K562 (cell line): ENCODE data around the gene UQCRC1. TPM values are rescaled to one million over a fixed set of nuclear protein-coding genes. Genes with fewer than 3 reads are reported as not detected.

Source experiments
- ATAC-seq: fragments of 200-7000 bp; cut with Tn5 transposase; 3 replicates; pipeline ENCODE4 v1.9.1; 2020; ENCODE audit warnings: moderate library complexity
- BruUV-seq: library from RNA; stranded (reverse); fragments of 400-500 nt; replicated peaks from 2 replicates; lab custom pipeline; 2021; lab: Mats Ljungman, UMichigan
- CTCF ChIA-PET: fragments of 300-600 bp; formaldehyde crosslinking; extraction: SDS; loops from one replicate; lab custom pipeline; 2021; ENCODE audit warnings: low intra/inter-chr PET ratio; lab: Yijun Ruan, JAX
- POLR2A ChIA-PET: fragments of 300-600, 350-650 bp; sonication (Branson Sonifier 250); formaldehyde crosslinking; extraction: SDS; loops from one replicate; lab custom pipeline; 2021; ENCODE audit warnings: antibody characterized with exemption, inconsistent platforms; lab: Yijun Ruan, JAX
- DNase-seq, 4 experiments: peaks; one replicate each; pipeline versions ENCODE4 v3.0.0 to v3.0.0-alpha.2; 2011 to 2018; ENCODE audit warnings: low spot score in 3 of 4, mixed read lengths in 3 of 4; ENCODE audit errors: extremely low read depth in 1 of 4
- FAIRE-seq: peaks from 2 replicates; lab custom pipeline; 2011; peaks lifted over from hg19 to GRCh38; lab: Jason Lieb, UNC
- H2AFZ ChIP-seq: 2 replicates; pipeline ENCODE4 v1.6.0; 2011; ENCODE audit warnings: low read depth, low read length, control low read depth, inconsistent platforms
- H3K27ac ChIP-seq: fragments of 200-600 bp; 3 replicates; pipeline ENCODE4 v1.8.0; 2011; ENCODE audit warnings: low read depth, mild to moderate bottlenecking, control low read depth, inconsistent platforms, low read length, moderate library complexity, mixed read lengths; ENCODE audit errors: extremely low read depth
- H3K27me3 ChIP-seq, 2 experiments: fragments of 300-600 bp in 1 of 2; 2 replicates in 1 of 2; 3 replicates in 1 of 2; pipeline versions ENCODE4 v1.6.0 to v1.8.0; 2011; ENCODE audit warnings: inconsistent platforms in 2 of 2, low read length in 2 of 2, mild to moderate bottlenecking in 1 of 2, mixed read lengths in 1 of 2, moderate library complexity in 1 of 2; ENCODE audit not compliant: control insufficient read depth in 2 of 2, insufficient read depth in 2 of 2
- H3K36me3 ChIP-seq: fragments of 300-600 bp; 3 replicates; pipeline ENCODE4 v1.8.0; 2011; ENCODE audit warnings: mild to moderate bottlenecking, low read length, inconsistent platforms; ENCODE audit not compliant: control insufficient read depth, insufficient read depth
- H3K4me1 ChIP-seq, 2 experiments: fragments of 200-600 bp in 1 of 2; replicated peaks in 1 of 2; 2 replicates in 1 of 2; 3 replicates in 1 of 2; pipeline versions ENCODE4 v1.5.1 to v1.8.0; 2011; ENCODE audit warnings: inconsistent platforms in 2 of 2, low read length in 2 of 2, mild to moderate bottlenecking in 1 of 2, mixed read lengths in 1 of 2, moderate library complexity in 1 of 2; ENCODE audit not compliant: control insufficient read depth in 2 of 2, insufficient read depth in 2 of 2
- H3K4me2 ChIP-seq: 2 replicates; pipeline ENCODE4 v1.6.1; 2011; ENCODE audit warnings: low read length, control low read depth, inconsistent platforms, mixed read lengths; ENCODE audit not compliant: insufficient read depth
- H3K4me3 ChIP-seq: fragments of 200-600 bp; sonication (generic), shearing (Covaris generic); 2 replicates; pipeline ENCODE4 v1.5.1; 2016; ENCODE audit warnings: control low read depth, inconsistent platforms
- H3K79me2 ChIP-seq: fragments of 200-600 bp; 3 replicates; pipeline ENCODE4 v1.8.0; 2011; ENCODE audit warnings: low read length, inconsistent platforms; ENCODE audit not compliant: control insufficient read depth, insufficient read depth
- H3K9ac ChIP-seq, 2 experiments: 2 replicates each; pipeline versions ENCODE4 v1.6.0 to v1.6.1; 2011; ENCODE audit warnings: low read depth in 2 of 2, low read length in 2 of 2, control low read depth in 1 of 2, inconsistent platforms in 1 of 2, mild to moderate bottlenecking in 1 of 2, mixed read lengths in 1 of 2; ENCODE audit not compliant: insufficient read depth in 1 of 2
- H3K9me1 ChIP-seq: one replicate; pipeline ENCODE4 v1.6.0; 2011; ENCODE audit warnings: inconsistent platforms, mild to moderate bottlenecking, low read length, moderate library complexity; ENCODE audit not compliant: control insufficient read depth, insufficient read depth
- H3K9me3 ChIP-seq: replicated peaks from 2 replicates; pipeline ENCODE4 v1.5.1; 2011; ENCODE audit warnings: low read depth, low read length, inconsistent platforms; ENCODE audit not compliant: control insufficient read depth, insufficient read depth
- H4K20me1 ChIP-seq: replicated peaks from 2 replicates; pipeline ENCODE4 v1.6.1; 2011; ENCODE audit warnings: low read length, inconsistent platforms, mixed read lengths; ENCODE audit not compliant: control insufficient read depth, insufficient read depth
- KDM5B ChIP-seq: fragments of 200-600 bp; sonication (generic); IDR thresholded peaks from 2 replicates; pipeline ENCODE4 v1.6.1; 2012; ENCODE audit warnings: low read depth, mild to moderate bottlenecking, moderate library complexity, low read length, control low read depth, inconsistent platforms; ENCODE audit not compliant: insufficient replicate concordance
- NR2C1 ChIP-seq, 2 experiments: fragments of 450-650 bp; IDR thresholded peaks; 2 replicates each; pipeline ENCODE4 v1.6.1; 2017; ENCODE audit warnings: mild to moderate bottlenecking in 2 of 2, antibody characterized with exemption in 1 of 2, inconsistent platforms in 1 of 2, missing compliant biosample characterization in 1 of 2, missing genetic modification characterization in 1 of 2
- PML ChIP-seq: IDR thresholded peaks from 2 replicates; pipeline ENCODE4 v1.6.1; 2012; ENCODE audit warnings: low read length, inconsistent platforms
- ZNF253 ChIP-seq: fragments of 250-450 bp; sonication (Bioruptor Pico); conservative IDR thresholded peaks from 2 replicates; pipeline ENCODE4 v1.6.1; 2021; ENCODE audit warnings: mild to moderate bottlenecking
- WGBS: fragments of 100-300 bp; shearing (Covaris generic); methylation state at CpG from one replicate; pipeline ENCODE4 v1.1.6; 2016; ENCODE audit warnings: low coverage, mixed read lengths; ENCODE audit not compliant: insufficient coverage; ENCODE audit errors: missing lambda C conversion rate; 5-methylcytosine and 5-hydroxymethylcytosine counted together
- in situ Hi-C: fragments of 300-500 bp; cut with MboI; formaldehyde crosslinking; loops from 4 replicates; pipeline ENCODE4 v1.15.0; 2018; ENCODE audit warnings: inconsistent platforms, mixed read lengths
- intact Hi-C: fragments of 100-400 bp; cut with micrococcal nuclease; formaldehyde crosslinking; loops from 2 replicates; pipeline ENCODE4 v1.14.2; 2022
- polyA plus RNA-seq, 8 experiments: library from polyadenylated mRNA; depleted of rRNA in 4 of 8; stranded (reverse) in 5 of 8; unstranded in 3 of 8; fragments of >200 nt; fragmentation: Nextera tagmentation in 2 of 8; fragmentation: Illumina TruSeq in 1 of 8; extraction: Ambion mirVana in 2 of 8; extraction: Trizol in 1 of 8; gene quantifications; 2 replicates each; pipeline versions ENCODE4 v1.2.1 to v1.2.3, GENCODE V29; 2011 to 2014; ENCODE audit warnings: inconsistent platforms in 1 of 8, missing spikeins in 1 of 8
- total RNA-seq, 7 experiments: library from RNA; depleted of rRNA in 6 of 7; stranded (reverse); fragments of >200 nt in 6 of 7; fragmentation: Illumina TruSeq in 2 of 7; extraction: Trizol in 2 of 7; gene quantifications; 2 replicates each; pipeline versions ENCODE4 v1.2.1 to v1.2.3, GENCODE V29; 2011 to 2021; ENCODE audit warnings: low replicate concordance in 1 of 7
- TF ChIP-seq, protein P1 (sequence below), 2 experiments: fragments of 250-450 bp in 1 of 2; fragments of 450-650 bp in 1 of 2; sonication (Bioruptor Pico) in 1 of 2; IDR thresholded peaks; 2 replicates each; pipeline versions ENCODE4 v1.6.1 to v1.8.0; 2016 to 2021; ENCODE audit warnings: mild to moderate bottlenecking in 2 of 2, moderate library complexity in 2 of 2, missing compliant biosample characterization in 1 of 2, missing genetic modification characterization in 1 of 2
- TF ChIP-seq, protein P2 (sequence below): fragments of 250-450 bp; sonication (Bioruptor Pico); IDR thresholded peaks from 2 replicates; pipeline ENCODE4 v1.5.0; 2021

Gene UQCRC1
- total and polyA plus RNA-seq, 9 of the 15 experiments (the other 6 are each of a cell fraction or from before 2014, with no cell fraction given): 125 to 424 (median 268) TPM

DNA sequence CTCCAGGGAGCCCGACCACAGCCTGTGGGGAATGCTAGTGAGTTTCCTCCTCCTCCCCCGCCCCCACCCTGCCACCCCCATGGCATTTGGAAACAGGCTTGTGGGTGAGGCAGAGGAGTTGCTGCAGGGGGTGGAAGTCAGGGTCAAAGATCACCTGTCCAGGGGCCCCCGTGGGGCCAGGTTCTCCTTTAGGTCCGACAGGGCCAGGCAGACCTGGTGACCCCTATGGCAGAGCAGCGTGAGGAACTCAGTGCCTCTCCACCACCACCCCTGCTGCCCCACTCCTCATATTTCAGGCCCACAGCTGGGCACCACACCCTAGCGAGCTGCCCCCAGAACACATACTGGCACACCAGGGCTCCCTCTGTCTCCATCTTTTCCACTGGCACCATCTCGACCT is 36.9 kb downstream of the UQCRC1 start:
- intact Hi-C loops: no loop called here
- no peaks in the 10 kb centered on the region for H3K36me3 ChIP-seq
- ChIA-PET POLR2A (interaction anchor here (0.6 kb wide), 1 partner anchor 87 kb away, joined by 3 read pairs; no protein-coding TSS in a partner anchor), CTCF (no interaction called here)
- H3K27me3 ChIP-seq: no peaks in the 10 kb centered on the region
- H3K9me1 ChIP-seq: no peaks in the 10 kb centered on the region
- TF ChIP-seq, protein P1, sequence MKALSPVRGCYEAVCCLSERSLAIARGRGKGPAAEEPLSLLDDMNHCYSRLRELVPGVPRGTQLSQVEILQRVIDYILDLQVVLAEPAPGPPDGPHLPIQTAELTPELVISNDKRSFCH (CRISPR knock-in tag; IDR thresholded peaks at IDR 0.05): no peak
- TF ChIP-seq, protein P1 (tag; IDR thresholded peaks at IDR 0.05): no peak
- TF ChIP-seq PML: no peak
- TF ChIP-seq NR2C1 (IDR thresholded peaks at IDR 0.05): no peak
- no peak for TF ChIP-seq NR2C1 (tag; IDR thresholded peaks at IDR 0.05)
- TF ChIP-seq, protein P2, sequence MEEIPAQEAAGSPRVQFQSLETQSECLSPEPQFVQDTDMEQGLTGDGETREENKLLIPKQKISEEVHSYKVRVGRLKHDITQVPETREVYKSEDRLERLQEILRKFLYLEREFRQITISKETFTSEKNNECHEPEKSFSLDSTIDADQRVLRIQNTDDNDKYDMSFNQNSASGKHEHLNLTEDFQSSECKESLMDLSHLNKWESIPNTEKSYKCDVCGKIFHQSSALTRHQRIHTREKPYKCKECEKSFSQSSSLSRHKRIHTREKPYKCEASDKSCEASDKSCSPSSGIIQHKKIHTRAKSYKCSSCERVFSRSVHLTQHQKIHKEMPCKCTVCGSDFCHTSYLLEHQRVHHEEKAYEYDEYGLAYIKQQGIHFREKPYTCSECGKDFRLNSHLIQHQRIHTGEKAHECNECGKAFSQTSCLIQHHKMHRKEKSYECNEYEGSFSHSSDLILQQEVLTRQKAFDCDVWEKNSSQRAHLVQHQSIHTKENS: no peak
- TF ChIP-seq KDM5B: no peak
- TF ChIP-seq ZNF253: no peak
- DNase-seq (no peak), ATAC-seq (no peak), FAIRE-seq (no peak)
- peaks cover 0 to 9% of the 10 kb centered on the region in 2 experiments; a peak in 1 of 5 replicates for H3K4me1 ChIP-seq
- H4K20me1 ChIP-seq: no peaks in the 10 kb centered on the region
- in situ Hi-C loops: no loop called here
- 47% methylated on average over 3 of the region's 7 CpGs for WGBS
- H2AFZ ChIP-seq: no peak overlapping the region
- H3K4me2 ChIP-seq: no peak overlapping the region
- no TSS peak for BruUV-seq
- no peaks in the 10 kb centered on the region for H3K9me3 ChIP-seq
- H3K9ac ChIP-seq: no peak overlapping the region
- H3K79me2 ChIP-seq: no peaks in the 10 kb centered on the region
- no peak overlapping the region for H3K27ac ChIP-seq
- H3K4me3 ChIP-seq: no peak overlapping the region
